ENCODE data around the gene SAP30BP. TPM values are rescaled to one million over a fixed set of nuclear protein-coding genes. Genes with fewer than 3 reads are reported as not detected.
A peak's percentile ranks its signal among the peaks of the same experiment; 100 is the strongest.

Gene SAP30BP
- total RNA-seq, 4 donors from 2014 or later, result 33.9 to 72.7 (median 44.4) TPM

DNA sequence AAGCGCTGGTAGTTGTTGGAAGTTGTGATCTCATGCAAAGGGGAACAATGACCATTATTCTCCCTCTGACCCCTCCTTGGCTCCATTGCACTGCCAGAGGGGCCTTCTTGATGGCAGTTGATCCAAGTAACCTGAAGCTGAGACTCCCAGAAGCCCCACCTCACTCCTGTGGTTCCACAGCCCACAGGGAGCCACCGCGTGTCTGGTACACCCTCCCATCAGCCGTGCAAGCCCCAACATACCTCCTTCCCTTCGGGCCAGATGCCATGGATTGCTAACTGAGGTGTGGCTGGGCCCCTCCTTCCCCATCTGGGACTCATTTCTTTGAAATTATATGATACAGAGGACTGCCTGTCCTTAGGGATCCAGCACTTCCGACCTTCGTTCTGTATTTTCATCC is 17.8 kb downstream of the SAP30BP start:
- WGBS, 2 donors, result 47 to 51% methylated on average over 7 of the region's 7 CpGs
- H3K4me3 ChIP-seq, result no peak overlapping the region
- no peaks in the 10 kb centered on the region for H3K27me3 ChIP-seq
- H3K36me3 ChIP-seq, result peaks cover 0 to 7% (median 0%) of the 10 kb centered on the region in 3 donors
- no peak for DNase-seq
- TF ChIP-seq, protein P1, sequence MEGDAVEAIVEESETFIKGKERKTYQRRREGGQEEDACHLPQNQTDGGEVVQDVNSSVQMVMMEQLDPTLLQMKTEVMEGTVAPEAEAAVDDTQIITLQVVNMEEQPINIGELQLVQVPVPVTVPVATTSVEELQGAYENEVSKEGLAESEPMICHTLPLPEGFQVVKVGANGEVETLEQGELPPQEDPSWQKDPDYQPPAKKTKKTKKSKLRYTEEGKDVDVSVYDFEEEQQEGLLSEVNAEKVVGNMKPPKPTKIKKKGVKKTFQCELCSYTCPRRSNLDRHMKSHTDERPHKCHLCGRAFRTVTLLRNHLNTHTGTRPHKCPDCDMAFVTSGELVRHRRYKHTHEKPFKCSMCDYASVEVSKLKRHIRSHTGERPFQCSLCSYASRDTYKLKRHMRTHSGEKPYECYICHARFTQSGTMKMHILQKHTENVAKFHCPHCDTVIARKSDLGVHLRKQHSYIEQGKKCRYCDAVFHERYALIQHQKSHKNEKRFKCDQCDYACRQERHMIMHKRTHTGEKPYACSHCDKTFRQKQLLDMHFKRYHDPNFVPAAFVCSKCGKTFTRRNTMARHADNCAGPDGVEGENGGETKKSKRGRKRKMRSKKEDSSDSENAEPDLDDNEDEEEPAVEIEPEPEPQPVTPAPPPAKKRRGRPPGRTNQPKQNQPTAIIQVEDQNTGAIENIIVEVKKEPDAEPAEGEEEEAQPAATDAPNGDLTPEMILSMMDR (IDR thresholded peaks at IDR 0.05), result no peak
- peak in 2 of 4 donors; percentile 34 to 48 for TF ChIP-seq POLR2A (IDR thresholded peaks at IDR 0.05)
- H3K27ac ChIP-seq, result peak overlapping the region; percentile 81 to 87 (median 86)
- H3K4me1 ChIP-seq, result peaks cover 42 to 88% (median 81%) of the 10 kb centered on the region in 3 donors
- intact Hi-C loops (cut with DNase I), result no loop called here
- no peaks in the 10 kb centered on the region for H3K9me3 ChIP-seq

DNA sequence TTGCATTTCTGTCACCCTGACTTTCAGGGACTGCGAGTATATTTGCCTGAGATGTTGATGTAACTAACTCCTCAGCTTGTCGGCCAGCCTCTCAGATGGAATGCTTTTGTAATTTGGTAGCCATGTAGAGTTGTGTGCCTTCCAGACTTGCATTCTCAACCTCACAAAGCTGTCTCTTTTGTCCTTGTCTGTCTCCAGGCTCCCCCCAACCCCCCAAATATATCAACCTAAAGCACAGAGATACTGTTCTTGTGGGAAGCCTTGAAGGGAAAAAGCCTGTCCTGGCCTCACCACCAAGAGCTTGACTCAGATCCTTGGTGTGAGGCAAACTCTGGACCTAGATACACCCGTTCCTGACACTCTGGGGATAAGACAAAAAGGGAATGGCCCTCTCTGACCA is 18.4 kb downstream of the SAP30BP start:
- DNase-seq, result no peak
- no peaks in the 10 kb centered on the region for H3K9me3 ChIP-seq
- H3K27ac ChIP-seq, result peak overlapping the region; percentile 81 to 87 (median 86)
- H3K36me3 ChIP-seq, result peaks cover 0 to 5% (median 0%) of the 10 kb centered on the region in 3 donors
- intact Hi-C loops (cut with DNase I), result no loop called here
- no peak overlapping the region for H3K4me3 ChIP-seq
- 33 to 45% methylated on average over 3 of the region's 3 CpGs for WGBS, 2 donors
- H3K4me1 ChIP-seq, result peaks cover 48 to 88% (median 81%) of the 10 kb centered on the region in 3 donors
- TF ChIP-seq, protein P1 (IDR thresholded peaks at IDR 0.05), result no peak
- no peak for TF ChIP-seq POLR2A (IDR thresholded peaks at IDR 0.05)
- H3K27me3 ChIP-seq, result no peaks in the 10 kb centered on the region

DNA sequence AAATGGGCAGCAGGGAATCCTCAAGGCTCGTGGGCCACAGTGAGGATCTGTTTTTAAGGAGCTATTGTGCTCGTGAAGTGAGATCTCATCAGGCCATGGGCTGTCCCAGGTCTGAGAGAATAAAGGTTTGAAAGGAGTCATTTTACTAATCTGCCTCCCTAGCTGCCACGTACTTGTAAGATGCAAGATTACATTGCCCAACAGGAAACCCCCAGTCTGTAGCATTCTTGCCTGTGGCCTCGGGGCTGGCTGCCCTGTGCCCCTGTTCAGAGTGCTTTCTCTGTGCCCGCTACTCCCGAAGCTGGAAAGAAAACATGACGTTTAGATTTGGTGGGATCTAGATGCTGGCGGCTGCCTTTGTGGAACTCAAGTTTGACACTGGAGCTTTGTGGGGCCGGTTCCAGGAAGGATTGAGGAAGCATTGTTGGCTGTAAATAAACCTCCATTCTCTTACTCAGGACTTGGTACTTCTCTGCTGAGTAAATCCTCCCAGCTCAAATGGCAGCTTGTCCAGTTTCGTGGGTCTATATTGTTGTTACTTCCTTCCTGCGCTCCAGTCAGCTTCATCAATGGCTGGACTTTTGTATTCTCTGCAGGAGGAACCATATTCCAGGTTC is 21.2 kb downstream of the SAP30BP start:
- H3K4me3 ChIP-seq, result no peak overlapping the region
- WGBS, 2 donors, result 15 to 24% methylated on average over 10 to 11 of the region's 11 CpGs
- TF ChIP-seq, protein P1 (IDR thresholded peaks at IDR 0.05), result no peak
- no peak for TF ChIP-seq POLR2A (IDR thresholded peaks at IDR 0.05)
- H3K27me3 ChIP-seq, result no peaks in the 10 kb centered on the region
- H3K36me3 ChIP-seq, result peaks cover 0 to 30% (median 0%) of the 10 kb centered on the region in 3 donors
- H3K4me1 ChIP-seq, result peaks cover 64 to 100% (median 100%) of the 10 kb centered on the region in 3 donors
- no peak for DNase-seq
- peak overlapping the region; percentile 81 to 90 (median 86) for H3K27ac ChIP-seq
- intact Hi-C loops (cut with DNase I), result no loop called here
- H3K9me3 ChIP-seq, result no peaks in the 10 kb centered on the region

DNA sequence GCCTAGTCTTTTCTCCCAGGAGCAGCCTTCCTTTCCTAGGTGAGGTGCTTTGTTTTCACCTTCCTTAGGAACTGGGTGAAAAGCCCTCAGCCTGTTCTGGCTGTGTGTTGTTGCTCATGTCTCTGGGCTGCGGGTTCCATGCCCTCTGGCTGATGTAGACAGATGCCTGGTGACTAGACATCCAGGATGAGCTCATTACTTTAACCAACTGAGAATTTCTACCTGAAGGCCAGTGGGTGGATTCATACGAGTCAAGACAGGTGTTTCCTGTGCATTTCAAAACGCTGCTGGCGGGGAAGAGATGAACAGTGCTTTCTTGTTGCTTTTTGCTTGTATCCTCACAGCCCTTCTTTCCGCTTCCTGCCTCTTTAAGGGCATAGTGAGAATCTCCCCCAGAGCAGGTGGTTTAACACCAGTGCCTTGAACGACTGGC is 22.3 kb downstream of the SAP30BP start:
- WGBS, 2 donors, result 38 to 40% methylated on average over 5 to 6 of the region's 6 CpGs
- peak in 1 of 4 donors; percentile 22 for TF ChIP-seq POLR2A (IDR thresholded peaks at IDR 0.05)
- TF ChIP-seq, protein P1 (IDR thresholded peaks at IDR 0.05), result no peak
- intact Hi-C loops (cut with DNase I), result no loop called here
- no peak for DNase-seq
- peaks cover 0 to 41% (median 3%) of the 10 kb centered on the region in 3 donors for H3K36me3 ChIP-seq
- H3K4me1 ChIP-seq, result peaks cover 63 to 100% (median 100%) of the 10 kb centered on the region in 3 donors
- no peak overlapping the region for H3K4me3 ChIP-seq
- no peaks in the 10 kb centered on the region for H3K27me3 ChIP-seq
- no peaks in the 10 kb centered on the region for H3K9me3 ChIP-seq
- peak overlapping the region; percentile 81 to 90 (median 86) for H3K27ac ChIP-seq

DNA sequence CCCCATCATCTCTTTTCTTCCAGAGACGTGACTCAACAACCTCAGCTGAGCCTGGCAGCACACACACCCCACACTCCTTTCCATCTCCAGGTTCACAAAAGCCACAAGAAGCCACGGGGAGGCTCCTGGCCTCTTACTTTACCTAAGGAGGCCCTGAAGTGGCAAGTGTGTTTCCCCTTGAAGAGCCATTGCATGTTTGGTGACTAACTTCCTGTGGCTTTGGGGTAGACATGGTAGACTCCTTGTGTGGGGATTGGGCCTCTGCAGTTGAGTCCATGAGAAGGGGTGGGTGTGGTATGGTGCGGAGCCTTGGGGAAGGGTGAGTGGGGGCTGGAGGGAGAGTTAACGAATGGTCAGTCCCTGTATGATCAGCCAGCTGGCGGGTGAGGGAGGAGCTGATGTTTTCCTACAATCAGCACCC is 24.2 kb downstream of the SAP30BP start:
- H3K4me1 ChIP-seq, result peaks cover 63 to 100% (median 98%) of the 10 kb centered on the region in 3 donors
- no peaks in the 10 kb centered on the region for H3K9me3 ChIP-seq
- no peak overlapping the region for H3K4me3 ChIP-seq
- intact Hi-C loops (cut with DNase I), result no loop called here
- H3K27ac ChIP-seq, result peak overlapping the region; percentile 81 to 90 (median 86)
- H3K27me3 ChIP-seq, result no peaks in the 10 kb centered on the region
- peaks cover 0 to 54% (median 4%) of the 10 kb centered on the region in 3 donors for H3K36me3 ChIP-seq
- TF ChIP-seq POLR2A (IDR thresholded peaks at IDR 0.05), result no peak
- TF ChIP-seq, protein P1 (IDR thresholded peaks at IDR 0.05), result no peak
- 63 to 78% methylated on average over 5 of the region's 5 CpGs for WGBS, 2 donors
- no peak for DNase-seq

Measured in esophagus squamous epithelium (tissue), 5 donors.